ENCODE measurements around the gene TMEM126B.
"Not testable (repeated sequence)": the region's sequence is repeated elsewhere in the genome, so short reads cannot be mapped to it uniquely, and the experiment has no call there.

TMEM126B gene

GRCh38 chr11:85651118-85651517, 22.7 kb downstream of the TMEM126B start:
- DNase-seq, result no peak

- no peak for DNase-seq
These were observed 24.5 kb downstream of the TMEM126B start for GRCh38 chr11:85652786-85653447.

GRCh38 chr11:85654343-85654742, 25.9 kb downstream of the TMEM126B start:
- DNase-seq, result not testable (repeated sequence)

DNA sequence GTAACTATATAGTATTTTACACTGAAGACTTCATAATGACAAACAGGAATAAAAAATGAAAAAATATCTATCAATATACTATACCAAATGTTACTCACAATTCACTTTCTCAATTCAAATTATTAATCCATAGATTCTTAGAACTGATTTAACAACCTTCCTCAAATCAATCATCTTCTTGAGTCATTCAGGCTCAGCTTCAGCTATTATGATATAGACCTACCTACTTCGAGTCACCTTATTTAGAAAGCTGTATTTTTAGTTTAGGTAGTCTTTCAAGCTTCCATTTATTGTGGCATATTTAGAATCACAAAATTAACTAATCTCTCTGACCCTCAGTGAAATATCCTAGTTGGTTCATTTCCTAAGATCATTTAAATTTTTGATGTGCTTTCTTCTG, 28.4 kb downstream of the TMEM126B start:
- no peak for DNase-seq

DNA sequence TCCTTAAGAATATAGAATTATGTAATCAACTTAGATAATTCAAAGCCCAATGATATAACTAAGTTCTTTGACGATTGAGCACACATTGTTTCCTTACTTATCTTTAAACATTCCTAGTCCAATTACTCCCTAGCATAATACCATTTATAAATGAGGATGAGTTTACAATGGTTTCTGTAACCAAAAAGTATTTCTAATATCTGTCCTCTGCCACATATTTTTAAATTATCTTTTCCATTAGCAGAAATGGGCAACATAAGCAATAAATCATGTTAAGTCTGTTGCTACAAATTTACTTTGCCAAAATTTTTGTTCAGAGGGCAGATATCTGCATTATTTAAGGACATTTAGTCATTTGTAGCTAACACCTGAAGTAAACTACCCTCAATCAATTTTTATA, 29.8 kb downstream of the TMEM126B start:
- no peak for DNase-seq

- DNase-seq, result no peak
These were observed 33.7 kb downstream of the TMEM126B start for GRCh38 chr11:85661972-85662664.

- no peak for DNase-seq
These were observed 34.8 kb downstream of the TMEM126B start for GRCh38 chr11:85663080-85663752.

DNA sequence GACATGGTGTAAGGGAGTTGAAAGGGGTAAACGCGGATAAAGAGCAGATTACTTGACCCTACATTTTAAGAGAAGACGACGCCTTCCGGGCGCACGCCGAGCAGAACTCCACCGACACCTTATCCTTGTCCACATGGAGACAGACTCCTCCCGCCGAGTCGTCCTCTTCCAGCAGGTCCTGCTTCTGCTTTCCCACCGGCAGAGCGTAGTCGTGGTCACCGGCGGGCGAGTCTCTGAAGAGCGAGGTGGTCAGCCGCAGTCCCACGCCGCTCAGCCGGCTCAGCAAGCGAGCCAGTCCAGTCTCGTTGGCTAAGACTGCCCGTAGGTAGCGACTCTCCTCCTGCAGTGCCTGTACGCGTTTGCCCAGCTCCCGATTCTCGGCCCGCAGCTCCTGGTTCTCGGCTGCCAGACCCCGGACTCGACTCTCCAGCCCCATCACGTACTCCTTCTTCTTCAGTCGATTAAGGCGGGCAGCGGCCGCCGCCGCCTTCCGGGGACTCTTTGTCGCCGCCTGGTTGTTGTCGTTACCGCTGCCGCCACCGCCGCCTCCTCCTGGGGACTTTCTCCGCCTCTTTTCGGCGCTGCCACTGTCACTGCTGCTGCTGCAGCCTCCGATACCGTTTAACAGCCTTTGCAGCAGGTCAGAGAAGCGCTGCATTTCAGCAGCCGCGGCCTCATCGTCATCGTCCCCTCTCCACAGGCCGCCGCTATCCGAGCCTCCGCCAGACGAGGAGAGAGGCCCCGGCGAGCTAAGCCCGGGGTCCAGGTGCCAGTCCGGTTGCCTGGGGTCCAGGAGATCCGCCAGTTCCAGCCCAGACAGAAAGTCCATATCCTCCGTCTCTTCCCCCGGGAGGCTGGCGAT, 35.6 kb downstream of the TMEM126B start:
- peak; percentile 80 for DNase-seq

DNA sequence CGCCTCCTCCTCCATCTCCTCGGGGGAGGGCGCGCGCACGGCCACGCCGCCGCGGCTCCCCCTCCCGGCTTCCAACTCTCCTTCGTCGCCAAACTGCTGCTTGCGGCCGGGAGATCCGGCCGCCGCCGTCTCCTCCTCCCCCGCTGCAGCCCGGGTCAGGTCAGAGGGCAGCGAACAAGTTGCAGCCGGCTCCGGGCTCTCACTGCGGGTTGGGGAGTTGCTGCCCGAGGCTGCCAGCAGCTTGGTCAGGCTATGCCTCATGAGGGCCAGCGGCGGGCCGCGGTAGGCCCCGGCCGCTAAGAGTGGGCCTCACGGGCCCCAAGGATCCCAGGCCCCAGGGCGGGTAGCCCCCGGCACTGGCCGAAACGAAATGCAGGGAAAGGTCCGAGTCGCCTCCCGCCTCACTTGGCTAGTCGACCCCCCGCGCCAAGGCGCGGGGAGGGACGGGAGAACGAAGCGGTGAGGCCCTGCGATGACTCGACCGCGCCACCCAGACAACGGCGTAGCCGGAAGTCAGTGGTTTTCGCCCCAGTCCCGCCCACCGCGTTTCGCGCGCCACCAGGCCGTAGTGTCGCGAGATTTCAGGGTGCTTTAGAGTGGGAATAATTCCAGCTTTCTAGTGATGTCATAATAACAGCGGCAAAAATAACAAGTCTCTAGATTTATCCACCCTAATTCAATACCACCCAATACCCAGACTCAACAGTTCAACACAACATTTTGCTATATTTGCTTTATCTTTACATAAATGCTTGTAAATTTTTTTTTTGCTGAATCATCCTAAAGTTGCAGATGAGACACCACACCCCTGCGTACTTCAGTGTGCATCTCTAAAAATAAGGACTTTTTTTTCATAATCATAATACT, 36.5 kb downstream of the TMEM126B start, which contains the start of gene CREBZF:
TSS of gene CREBZF (minus strand) at position 515 of the 867 bp plus-strand sequence. CDS start at position 261, 254 bp downstream.
- DNase-seq, result peak; percentile 96

GRCh38 chr11:85665733-85666132, 37.3 kb downstream of the TMEM126B start:
- no peak for DNase-seq

DNA sequence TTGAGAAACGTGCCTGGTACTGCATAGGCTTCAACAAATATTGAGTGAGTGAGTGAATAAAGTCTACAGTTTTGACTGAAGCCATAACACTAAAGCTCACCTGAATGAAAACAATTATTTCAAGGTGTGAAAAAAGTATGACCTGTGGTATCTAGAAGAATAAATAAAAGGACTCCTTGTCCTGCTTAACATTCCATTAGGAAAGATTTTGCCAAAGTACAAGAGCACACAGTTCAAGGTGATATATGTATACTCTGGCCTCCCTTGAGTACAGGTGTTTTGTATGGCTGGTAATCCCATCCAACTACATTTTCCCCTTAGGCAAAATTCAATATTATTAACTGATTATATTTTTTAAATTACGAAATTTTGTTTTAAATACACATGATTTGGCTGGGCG, 38.3 kb downstream of the TMEM126B start:
- DNase-seq, result no peak

DNA sequence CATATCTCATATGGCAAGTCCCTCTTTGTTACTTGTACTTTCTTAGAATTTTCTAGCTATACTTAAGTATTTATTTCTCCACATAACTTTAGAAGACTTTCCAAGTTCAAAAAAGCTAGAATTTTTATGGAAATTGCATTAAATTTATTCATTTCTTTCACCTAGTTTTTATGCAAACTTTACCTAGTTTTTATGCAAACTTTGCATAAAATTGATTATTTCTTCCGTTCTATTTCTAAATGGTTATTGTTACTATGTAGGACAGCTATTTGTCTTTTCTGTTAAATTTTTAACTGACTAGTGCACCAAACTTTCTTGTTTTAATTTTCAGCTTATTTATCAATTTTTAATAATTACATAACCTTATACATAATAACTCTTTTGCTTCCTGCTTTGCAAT, 39.8 kb downstream of the TMEM126B start:
- DNase-seq, result no peak

- DNase-seq, result not testable (repeated sequence)
These were observed 42.7 kb downstream of the TMEM126B start for GRCh38 chr11:85670949-85671663.

DNA sequence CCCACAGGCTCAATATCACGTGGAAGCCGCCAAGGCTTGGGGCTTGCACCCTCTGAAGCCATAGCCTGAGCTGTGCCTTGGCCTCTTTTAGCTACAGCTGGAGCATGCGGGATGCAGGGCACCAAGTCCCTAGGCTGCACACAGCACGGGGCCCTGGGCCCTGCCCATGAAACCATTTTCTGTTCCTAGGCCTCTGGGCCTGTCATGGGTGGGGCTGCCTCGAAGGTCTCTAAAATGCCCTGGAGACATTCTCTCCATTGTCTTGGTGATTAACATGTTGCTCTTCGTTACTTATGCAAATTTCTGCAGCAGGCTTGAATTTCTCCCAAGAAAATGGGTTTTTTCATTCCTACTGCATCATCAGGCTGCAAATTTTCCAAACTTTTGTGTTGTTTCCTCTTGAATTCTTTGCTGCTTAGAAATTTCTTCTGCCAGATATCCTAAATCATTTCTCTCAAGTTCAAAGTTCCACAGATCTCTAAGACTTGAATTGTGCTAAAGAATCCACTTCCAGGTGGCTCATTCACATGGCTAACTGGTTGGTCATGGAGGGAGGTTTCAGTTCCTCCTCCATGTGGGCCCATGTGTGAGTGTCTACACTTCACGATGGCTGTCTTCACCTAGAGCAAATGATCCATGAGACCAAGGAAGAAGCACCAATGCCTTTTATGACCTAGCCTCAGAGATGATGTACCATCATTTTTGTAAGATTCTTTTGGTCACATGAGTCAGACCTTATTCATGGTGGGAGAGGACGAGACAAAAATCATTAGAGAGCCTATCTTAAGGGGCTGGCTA, 43.9 kb downstream of the TMEM126B start:
- DNase-seq, result no peak

- no peak for DNase-seq
These were observed 45.0 kb downstream of the TMEM126B start for GRCh38 chr11:85673393-85673792.

DNA sequence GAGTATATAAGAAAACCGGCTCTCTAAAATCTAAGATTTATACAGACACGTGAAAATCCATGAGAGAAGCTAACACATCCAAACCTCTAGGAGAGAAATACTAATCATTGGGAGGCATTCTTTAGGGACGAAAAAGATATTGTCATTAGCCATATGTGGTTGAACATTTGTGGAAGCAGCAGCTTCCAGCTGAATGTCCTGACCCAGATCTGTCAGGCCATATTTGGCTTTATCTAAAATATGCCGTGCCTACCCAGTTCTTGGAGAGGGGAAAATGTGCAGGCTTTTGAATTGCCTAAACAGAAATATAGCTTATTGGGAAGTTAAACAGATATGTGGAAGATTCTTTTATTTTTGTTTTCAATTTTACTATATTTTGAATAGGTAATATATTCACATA, 51.2 kb downstream of the TMEM126B start:
- no peak for DNase-seq

- no peak for DNase-seq
These were observed 52.5 kb downstream of the TMEM126B start for GRCh38 chr11:85680897-85681296.

DNA sequence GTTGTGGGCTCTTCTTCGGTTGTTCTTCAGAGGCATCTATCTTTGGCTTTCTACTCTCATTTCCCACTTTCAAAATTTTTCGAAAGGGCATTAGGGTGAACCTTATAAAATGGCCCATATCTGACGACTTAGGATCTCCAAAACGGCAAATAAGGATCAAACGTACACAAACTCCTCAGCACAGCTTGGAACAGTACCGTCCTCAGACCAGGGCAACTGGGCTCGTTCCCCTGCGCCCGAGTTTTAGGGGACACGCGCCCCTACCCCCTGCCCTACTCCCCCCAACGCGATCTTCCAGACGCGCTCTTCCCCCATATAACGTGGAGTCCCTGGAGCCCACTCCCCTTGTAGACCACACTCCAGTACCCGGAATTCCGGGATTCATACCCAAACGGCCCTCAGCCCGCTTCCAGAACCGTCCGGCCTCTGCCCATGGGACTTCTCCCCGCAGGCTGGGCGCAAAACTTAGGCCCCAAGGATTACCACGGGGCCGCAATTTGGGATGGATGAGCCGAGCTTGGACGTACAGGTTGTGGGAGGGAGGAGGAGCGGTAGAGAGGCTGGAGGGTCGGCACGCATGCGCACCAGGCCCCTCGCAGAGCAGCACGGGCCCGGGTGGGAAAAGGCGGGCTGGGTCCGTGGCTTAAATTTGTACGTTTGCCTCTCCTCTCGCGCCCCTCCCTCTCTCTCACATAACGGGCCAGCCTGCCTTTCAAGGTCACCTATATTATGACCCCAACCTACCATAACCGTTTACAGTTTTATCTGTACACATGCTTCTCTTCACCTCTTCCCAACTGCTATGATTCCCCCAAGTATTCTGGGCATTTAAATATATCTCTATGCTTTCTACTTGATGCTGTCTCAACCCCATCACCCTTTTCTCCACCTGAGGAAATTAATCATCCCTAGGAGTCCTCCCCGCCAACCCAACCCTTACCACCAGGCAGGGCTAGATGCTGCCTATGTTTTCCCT, 54.2 kb downstream of the TMEM126B start:
- peak; percentile 62 for DNase-seq
